ENCODE measurements around the gene AHR. TPM values are rescaled to one million over a fixed set of nuclear protein-coding genes. Genes with fewer than 3 reads are reported as not detected.
"Not testable (repeated sequence)": the region's sequence is repeated elsewhere in the genome, so short reads cannot be mapped to it uniquely, and the experiment has no call there.

The AHR gene
- total RNA-seq, 2 experiments from 2014 or later: 44.9 to 45.9 TPM

DNA sequence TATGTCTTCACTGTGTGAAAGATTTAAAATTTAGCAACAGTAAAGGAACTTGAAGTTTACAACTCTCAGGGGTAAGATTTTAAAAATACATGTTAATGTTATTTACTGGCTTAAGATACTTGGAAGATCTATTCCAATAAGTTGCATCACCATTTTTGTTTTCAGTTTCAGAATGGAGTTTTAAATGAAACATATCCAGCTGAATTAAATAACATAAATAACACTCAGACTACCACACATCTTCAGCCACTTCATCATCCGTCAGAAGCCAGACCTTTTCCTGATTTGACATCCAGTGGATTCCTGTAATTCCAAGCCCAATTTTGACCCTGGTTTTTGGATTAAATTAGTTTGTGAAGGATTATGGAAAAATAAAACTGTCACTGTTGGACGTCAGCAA lies 44.3 kb downstream of the AHR start:
- Mint-ChIP-seq H3K4me3 (no peak overlapping the region), H3K27ac (no peak overlapping the region), H3K36me3 (peaks cover 28% of the 10 kb centered on the region), H3K9me3 (no peaks in the 10 kb centered on the region), H3K4me1 (peaks cover 8% of the 10 kb centered on the region), H3K27me3 (no peaks in the 10 kb centered on the region)
- no peak for DNase-seq

DNA sequence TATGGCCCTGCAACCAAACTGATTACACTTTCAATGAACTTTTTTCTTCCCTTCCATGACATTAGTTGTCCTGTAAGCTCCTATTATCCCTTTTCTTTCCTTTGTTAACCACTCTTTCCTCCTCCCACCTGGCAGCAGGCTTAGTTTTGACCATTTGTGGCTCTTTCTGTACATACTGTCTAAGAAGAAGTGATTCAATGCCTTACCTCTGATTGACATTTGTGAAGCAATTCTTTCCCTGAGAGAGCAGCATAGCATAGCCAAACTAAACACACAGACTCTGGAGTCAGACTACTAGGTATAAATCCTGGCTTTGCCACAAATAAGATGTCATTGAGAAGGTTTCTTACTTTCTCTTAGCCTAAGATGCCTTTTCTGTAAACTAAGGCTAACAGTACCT lies 48.9 kb downstream of the AHR start:
- Mint-ChIP-seq H3K4me3 (no peak overlapping the region), H3K27ac (no peak overlapping the region), H3K9me3 (peaks cover 24% of the 10 kb centered on the region), H3K4me1 (peaks cover 7% of the 10 kb centered on the region), H3K36me3 (peaks cover 54% of the 10 kb centered on the region), H3K27me3 (no peaks in the 10 kb centered on the region)
- DNase-seq: no peak

DNA sequence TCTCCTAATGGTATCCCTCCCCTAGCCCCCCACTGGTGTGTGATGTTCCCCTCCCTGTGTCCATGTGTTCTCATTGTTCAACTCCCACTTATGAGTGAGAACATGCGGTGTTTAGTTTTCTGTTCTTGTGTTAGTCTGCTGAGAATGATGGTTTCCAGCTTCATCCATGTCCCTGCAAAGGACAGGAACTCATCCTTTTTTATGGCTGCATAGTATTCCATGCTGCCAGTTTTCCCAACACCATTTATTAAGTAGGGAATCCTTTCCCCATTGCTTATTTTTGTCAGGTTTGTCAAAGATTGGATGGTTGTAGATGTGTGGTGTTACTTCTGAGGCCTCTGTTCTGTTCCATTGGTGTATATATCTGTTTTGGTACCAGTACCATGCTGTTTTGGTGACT lies 50.5 kb downstream of the AHR start:
- H3K4me1 Mint-ChIP-seq, H3K27ac Mint-ChIP-seq, H3K4me3 Mint-ChIP-seq, H3K27me3 Mint-ChIP-seq, DNase-seq: not testable (repeated sequence)
- peaks cover 54% of the 10 kb centered on the region for H3K36me3 Mint-ChIP-seq
- H3K9me3 Mint-ChIP-seq: peaks cover 24% of the 10 kb centered on the region

DNA sequence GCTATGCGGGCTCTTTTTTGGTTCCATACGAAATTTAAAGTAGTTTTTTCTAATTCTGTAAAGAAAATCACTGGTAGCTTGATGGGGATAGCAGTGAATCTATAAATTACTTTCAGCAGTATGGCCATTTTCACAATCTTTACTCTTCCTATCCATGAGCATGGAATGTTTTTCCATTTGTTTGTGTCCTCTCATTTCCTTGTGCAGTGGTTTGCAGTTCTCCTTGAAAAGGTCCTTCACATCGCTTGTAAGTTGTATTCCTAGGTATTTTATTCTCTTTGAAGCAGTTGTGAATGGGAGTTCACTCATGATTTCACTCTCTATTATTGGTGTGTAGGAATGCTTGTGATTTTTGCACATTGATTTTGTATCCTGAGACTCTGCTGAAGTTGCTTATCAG lies 51.9 kb downstream of the AHR start:
- not testable (repeated sequence) for H3K4me3 Mint-ChIP-seq, H3K27me3 Mint-ChIP-seq, DNase-seq, H3K27ac Mint-ChIP-seq, H3K4me1 Mint-ChIP-seq
- Mint-ChIP-seq H3K36me3 (peaks cover 60% of the 10 kb centered on the region), H3K9me3 (peaks cover 24% of the 10 kb centered on the region)

DNA sequence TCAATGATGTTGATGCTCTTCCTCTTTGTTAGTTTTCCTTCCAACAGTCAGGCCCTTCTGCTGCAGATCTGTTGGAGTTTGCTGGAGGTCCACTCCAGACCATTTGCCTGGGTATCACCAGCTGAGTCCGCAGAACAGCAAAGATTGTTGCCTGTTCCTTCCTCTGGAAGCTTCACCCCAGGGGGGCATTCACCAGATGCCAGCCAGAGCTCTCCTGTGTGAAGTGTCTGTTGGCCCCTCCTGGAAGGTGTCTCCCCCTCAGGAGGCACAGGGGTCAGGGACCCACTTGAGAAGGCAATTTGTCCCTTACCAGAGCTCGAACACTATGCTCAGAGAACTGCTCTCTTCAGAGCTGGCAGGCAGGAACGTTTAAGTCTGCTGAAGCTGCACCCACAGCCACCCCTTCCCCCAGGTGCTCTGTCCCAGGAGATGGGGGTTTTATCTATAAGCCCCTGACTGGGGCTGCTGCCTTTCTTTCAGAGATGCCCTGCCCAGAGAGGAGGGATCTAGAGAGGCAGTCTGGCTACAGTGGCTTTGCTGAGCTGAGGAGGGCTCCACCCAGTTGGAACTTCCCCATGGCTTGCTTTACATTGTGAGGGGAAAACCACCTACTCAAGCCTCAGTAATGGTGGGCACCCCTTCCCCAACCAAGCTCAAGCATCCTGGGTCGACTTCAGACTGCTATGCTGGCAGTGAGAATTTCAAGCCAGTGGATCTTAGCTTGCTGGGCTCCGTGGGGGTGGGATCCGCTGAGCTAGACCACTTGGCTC lies 55.4 kb downstream of the AHR start:
- not testable (repeated sequence) for H3K4me3 Mint-ChIP-seq, H3K27me3 Mint-ChIP-seq, H3K4me1 Mint-ChIP-seq, H3K27ac Mint-ChIP-seq, DNase-seq
- Mint-ChIP-seq H3K36me3 (peaks cover 51% of the 10 kb centered on the region), H3K9me3 (peaks cover 24% of the 10 kb centered on the region)

DNA sequence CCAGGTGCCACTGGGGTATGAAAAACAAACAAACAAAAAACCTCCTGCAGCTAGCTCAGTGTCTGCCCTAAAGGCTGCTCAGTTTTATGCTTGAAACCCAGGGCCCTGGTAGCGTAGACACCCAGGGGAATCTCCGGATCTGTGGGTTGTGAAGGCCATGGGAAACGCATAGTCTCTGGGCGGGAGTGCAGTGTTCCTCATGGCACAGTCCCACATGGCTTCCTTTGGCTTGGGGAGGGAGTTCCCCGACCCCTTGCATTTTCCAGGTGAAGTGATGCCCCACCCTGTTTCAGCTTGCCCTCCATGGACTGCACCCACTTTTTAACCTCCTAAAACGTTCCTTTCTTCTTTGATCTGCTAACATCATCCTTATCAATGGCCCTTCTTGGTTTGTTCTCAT lies 56.0 kb downstream of the AHR start:
- Mint-ChIP-seq H3K27ac (no peak overlapping the region), H3K36me3 (peaks cover 45% of the 10 kb centered on the region), H3K4me3 (no peak overlapping the region), H3K9me3 (peaks cover 20% of the 10 kb centered on the region), H3K27me3 (no peaks in the 10 kb centered on the region), H3K4me1 (no peaks in the 10 kb centered on the region)
- no peak for DNase-seq

DNA sequence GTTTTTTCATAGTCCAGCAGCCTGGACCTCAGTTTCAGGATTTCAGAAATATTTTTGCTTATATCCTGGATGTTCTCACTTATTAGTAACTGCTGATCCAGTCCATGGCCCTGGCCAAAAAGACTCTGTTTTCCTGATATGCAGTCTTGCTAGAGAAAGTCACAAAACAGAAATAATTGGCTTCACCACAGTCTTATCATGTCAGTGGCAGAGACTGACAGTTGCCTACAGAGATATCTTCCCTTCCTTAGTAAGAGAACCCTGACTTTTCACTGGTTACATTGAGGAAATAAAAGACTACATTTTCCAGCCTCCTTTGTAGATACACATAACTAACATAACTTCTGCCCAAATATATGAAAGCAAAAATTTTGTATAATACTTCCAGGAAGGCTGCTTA lies 56.6 kb downstream of the AHR start:
- Mint-ChIP-seq H3K4me1 (no peaks in the 10 kb centered on the region), H3K27me3 (no peaks in the 10 kb centered on the region), H3K27ac (no peak overlapping the region), H3K4me3 (no peak overlapping the region), H3K9me3 (peaks cover 16% of the 10 kb centered on the region), H3K36me3 (peaks cover 39% of the 10 kb centered on the region)
- no peak for DNase-seq

DNA sequence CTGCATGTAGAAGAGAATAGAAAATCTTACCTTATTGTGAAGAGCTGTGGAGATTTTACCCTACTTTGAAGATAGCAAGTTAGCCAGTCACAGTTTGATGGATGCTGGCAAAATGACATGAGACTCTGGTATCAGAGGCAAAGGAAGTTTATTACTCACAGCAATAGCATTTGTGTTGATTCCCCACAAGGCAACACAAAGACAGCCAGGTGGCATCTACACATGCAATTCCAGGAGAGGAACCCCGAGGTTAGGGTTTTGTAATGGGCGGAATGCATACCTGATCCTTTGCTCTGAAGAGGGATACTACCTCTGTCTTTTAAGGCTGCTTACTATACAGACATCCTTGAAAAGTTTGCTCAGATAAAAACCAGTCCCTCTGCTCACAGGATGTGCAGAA lies 59.5 kb downstream of the AHR start:
- no peak overlapping the region for H3K4me3 Mint-ChIP-seq
- no peaks in the 10 kb centered on the region for H3K4me1 Mint-ChIP-seq
- H3K27me3 Mint-ChIP-seq: no peaks in the 10 kb centered on the region
- DNase-seq: no peak
- H3K27ac Mint-ChIP-seq: no peak overlapping the region
- peaks cover 3% of the 10 kb centered on the region for H3K9me3 Mint-ChIP-seq
- peaks cover 13% of the 10 kb centered on the region for H3K36me3 Mint-ChIP-seq

DNA sequence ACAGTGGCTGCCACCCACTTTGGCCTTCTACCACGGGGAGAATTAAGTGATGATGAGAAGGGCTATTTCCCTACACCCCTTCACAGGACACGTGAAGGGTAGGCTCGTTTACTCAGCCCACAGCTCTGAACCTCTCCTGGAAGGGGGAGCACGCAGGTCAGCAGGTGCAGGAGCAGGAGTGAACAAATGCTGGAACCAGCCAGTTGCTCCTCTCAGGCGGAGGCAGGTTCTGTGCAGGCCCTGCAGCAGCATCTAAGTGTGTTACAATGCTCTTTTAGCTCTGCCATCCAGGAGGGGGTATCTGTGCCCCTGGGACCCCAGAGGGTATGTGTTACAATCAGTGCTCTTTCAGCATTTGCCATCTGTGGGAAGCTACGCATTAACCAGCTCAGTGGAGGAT lies 61.2 kb downstream of the AHR start:
- no peaks in the 10 kb centered on the region for H3K4me1 Mint-ChIP-seq
- H3K36me3 Mint-ChIP-seq: peaks cover 9% of the 10 kb centered on the region

DNA sequence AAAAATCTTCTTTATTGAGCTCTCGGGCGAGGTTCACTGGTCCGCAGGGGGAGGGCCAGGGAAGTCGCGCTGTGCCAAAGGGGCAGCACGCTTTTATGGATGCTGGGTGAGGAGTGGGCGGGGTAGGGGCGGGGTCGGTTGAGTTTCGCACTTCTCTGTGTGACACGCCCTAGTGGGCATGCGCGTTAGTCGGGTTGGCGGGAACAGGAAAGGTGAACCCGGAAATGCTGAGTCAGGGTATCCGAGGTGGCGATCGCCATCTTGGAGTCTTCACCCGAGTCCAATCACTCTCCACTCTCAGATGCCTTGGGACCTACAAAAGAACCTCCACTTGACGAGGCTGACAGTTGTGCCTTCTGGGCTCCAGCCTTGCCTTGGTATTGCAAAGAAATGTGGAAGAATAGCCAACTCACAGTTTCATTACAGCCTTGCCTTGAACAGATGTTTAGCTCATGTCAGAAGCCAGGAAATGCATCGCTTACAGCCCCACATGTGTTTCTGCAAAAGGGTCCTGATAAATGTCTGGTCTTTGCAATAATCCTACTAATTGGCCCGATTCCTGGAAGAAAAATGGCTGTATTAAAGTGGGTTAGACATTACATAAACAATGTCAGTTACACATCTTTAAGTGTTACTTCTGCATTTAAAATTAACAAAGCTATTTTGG lies 64.1 kb downstream of the AHR start:
- Mint-ChIP-seq H3K4me1 (peaks cover 2% of the 10 kb centered on the region), H3K27me3 (no peaks in the 10 kb centered on the region), H3K9me3 (peaks cover 3% of the 10 kb centered on the region), H3K36me3 (no peaks in the 10 kb centered on the region), H3K4me3 (no peak overlapping the region), H3K27ac (no peak overlapping the region)
- no peak for DNase-seq

More for the DNA sequence above, 61.2 kb downstream of the AHR start:
- Mint-ChIP-seq H3K27ac (no peak overlapping the region), H3K4me3 (no peak overlapping the region), H3K27me3 (no peaks in the 10 kb centered on the region), H3K9me3 (peaks cover 3% of the 10 kb centered on the region)
- no peak for DNase-seq

DNA sequence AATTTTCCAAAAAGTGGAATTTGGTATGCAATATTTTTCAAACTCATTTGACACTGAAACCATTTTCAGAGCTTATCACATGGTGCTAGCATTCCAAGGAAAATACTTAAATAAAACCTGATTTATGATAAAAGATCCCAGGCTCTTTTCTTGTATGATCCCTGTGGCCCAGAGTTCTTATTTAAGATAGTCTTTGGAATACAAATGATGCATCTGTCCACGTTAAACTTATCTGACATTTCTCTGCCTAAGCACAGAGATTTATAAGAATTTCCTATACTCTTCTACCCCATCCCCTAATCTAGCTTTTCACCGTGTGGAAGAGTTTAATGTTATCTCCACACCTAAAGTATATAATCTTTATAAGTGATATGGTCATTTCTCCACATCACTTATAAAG lies 66.2 kb downstream of the AHR start:
- H3K9me3 Mint-ChIP-seq: peaks cover 3% of the 10 kb centered on the region
- DNase-seq: no peak
- no peaks in the 10 kb centered on the region for H3K36me3 Mint-ChIP-seq
- no peaks in the 10 kb centered on the region for H3K27me3 Mint-ChIP-seq
- no peak overlapping the region for H3K4me3 Mint-ChIP-seq
- peaks cover 2% of the 10 kb centered on the region for H3K4me1 Mint-ChIP-seq
- H3K27ac Mint-ChIP-seq: no peak overlapping the region

DNA sequence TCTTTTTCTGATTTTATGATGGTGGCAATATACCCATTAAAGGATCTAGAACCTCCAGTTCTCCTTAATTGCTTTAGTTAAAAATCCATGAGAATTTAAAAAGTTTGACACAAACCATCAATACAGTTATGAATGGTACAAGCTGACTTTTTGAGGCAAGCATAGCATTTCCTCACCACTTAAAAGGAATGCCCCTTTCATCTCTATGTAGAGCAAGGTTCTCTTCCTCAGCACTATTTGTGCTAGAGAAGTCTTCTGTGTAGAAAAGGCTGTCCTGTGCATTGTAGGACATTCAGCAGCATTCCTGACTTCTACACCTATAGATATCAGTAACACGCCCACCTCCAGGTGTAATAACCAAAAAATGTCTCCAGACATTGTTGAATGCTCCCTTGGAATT lies 67.3 kb downstream of the AHR start:
- Mint-ChIP-seq H3K27ac (no peak overlapping the region), H3K27me3 (no peaks in the 10 kb centered on the region), H3K4me3 (no peak overlapping the region), H3K4me1 (peaks cover 2% of the 10 kb centered on the region), H3K9me3 (peaks cover 3% of the 10 kb centered on the region), H3K36me3 (no peaks in the 10 kb centered on the region)
- DNase-seq: no peak

DNA sequence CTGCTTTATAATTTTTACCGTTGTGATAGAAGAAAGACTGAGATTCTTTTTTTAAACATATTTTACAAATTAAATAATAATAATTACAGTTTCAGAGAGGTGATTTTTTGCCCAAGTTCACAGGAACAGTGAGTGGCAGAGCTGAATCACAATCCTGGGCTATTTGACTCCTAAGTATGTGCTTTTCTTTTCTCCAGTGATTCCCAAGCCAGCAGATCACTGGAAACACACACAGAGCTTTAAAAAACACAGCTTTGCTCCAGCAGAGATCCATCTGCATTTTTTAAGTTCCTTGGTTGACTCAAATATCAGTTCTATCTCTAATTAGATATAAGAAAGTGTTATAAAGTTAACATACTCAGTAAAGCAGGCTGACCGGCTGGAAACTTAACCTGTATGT lies 69.0 kb downstream of the AHR start:
- peaks cover 2% of the 10 kb centered on the region for H3K4me1 Mint-ChIP-seq
- no peak overlapping the region for H3K27ac Mint-ChIP-seq
- H3K4me3 Mint-ChIP-seq: no peak overlapping the region
- no peaks in the 10 kb centered on the region for H3K36me3 Mint-ChIP-seq
- no peaks in the 10 kb centered on the region for H3K27me3 Mint-ChIP-seq
- H3K9me3 Mint-ChIP-seq: no peaks in the 10 kb centered on the region
- DNase-seq: no peak

DNA sequence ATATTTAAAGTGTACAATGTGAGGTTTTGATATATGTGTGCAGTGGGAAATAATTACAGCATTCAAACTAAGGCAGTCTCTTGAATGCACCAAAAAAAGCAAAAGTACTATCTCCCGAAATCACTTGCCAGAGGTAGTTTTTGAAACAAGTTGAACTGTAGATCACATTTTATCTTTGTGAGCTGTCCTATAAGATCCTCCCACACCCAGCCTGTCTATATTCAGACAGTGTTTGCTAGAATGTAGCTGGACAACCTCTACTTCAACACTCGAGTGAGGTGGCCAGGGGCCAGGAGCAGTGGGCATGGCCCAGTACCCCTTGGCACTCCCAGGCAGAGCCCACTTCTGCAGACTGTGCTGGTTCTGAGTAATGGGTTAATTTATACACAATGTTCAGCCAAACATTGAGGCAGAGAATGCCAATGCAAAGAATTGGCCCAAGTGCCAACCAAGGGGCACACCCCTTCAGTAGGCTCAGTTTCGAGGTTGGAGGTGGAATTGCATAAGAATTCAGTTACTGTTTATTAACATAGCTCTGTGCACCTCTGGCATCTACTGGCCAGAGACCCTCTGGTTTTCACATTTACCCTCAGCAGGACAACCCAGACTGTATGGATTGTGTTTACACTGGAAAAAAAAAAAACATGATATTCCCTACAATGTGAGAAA lies 70.5 kb downstream of the AHR start:
- no peaks in the 10 kb centered on the region for H3K27me3 Mint-ChIP-seq
- no peak for DNase-seq
- no peak overlapping the region for H3K27ac Mint-ChIP-seq
- no peak overlapping the region for H3K4me3 Mint-ChIP-seq
- H3K4me1 Mint-ChIP-seq: peaks cover 2% of the 10 kb centered on the region
- H3K9me3 Mint-ChIP-seq: no peaks in the 10 kb centered on the region
- no peaks in the 10 kb centered on the region for H3K36me3 Mint-ChIP-seq

DNA sequence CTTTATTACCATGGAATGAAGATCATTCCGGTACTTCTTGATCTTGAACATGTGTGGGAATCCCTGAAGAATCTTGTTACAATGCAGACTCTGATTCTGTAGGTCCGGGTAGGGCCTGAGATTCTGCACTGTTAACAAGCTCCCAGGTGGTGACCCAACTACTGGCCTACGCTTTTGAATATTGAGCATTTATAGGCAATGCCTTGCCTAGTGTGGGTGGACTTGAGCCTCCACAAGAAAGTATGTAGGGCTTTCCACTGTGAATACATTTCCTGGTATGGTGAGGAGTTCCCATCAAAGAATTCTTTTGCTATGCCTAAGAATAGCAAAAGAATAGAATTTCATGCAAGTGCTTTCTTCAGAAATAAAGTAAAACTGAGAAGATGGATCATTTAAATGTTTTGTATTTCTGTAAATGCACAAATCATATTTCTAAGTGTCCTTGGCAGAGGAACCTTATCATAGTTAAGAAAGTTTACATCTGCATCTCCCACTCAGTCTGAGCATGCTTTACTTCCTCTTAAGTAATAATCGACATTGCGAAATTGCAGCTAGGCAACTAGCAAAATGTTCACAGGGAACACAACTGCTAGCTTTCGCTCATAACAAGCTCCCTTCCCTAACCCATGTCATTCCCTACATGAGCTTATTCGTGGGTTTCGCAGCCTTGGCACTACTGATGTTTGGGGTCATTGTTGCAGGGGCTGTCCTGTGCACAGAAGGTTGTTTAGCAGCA lies 71.4 kb downstream of the AHR start:
- H3K4me3 Mint-ChIP-seq: no peak overlapping the region
- H3K4me1 Mint-ChIP-seq: peaks cover 2% of the 10 kb centered on the region
- H3K27me3 Mint-ChIP-seq: no peaks in the 10 kb centered on the region
- no peak overlapping the region for H3K27ac Mint-ChIP-seq
- DNase-seq: no peak
- no peaks in the 10 kb centered on the region for H3K36me3 Mint-ChIP-seq
- H3K9me3 Mint-ChIP-seq: no peaks in the 10 kb centered on the region

Measured in activated naive CD8-positive, alpha-beta T cell treated with anti-CD3 and anti-CD28 coated beads for 36 hours (primary cell).